ENCODE measurements around the gene LRRC49. TPM values are rescaled to one million over a fixed set of nuclear protein-coding genes. Genes with fewer than 3 reads are reported as not detected.
"Not testable (repeated sequence)": the region's sequence is repeated elsewhere in the genome, so short reads cannot be mapped to it uniquely, and the experiment has no call there.

The LRRC49 gene
- total RNA-seq, 2 experiments from 2014 or later = not detected

DNA sequence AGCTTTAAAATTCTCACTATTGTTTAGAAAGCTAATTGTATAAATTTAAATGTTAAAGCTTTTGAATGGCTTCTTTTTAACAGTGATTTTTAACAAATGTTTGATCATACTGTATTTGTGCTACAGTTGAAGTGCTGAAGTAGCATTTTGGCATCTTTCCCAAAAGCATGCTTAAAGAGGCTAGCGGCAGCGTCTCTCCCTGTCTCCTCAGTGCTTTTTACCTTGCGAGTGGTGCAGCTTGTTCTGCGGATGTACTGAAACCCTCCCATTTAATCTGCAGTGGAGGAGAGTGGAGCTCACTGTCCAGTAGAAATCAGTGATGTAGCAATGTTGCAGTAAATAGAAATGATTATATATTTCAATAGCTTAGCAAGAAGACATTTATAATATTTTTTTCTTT is 43.7 kb downstream of the LRRC49 start:
- Mint-ChIP-seq H3K36me3 (ENCODE audit: low read depth) (no peaks in the 10 kb centered on the region), H3K4me1 (ENCODE audit: low read depth) (no peaks in the 10 kb centered on the region), H3K27ac (no peak overlapping the region), H3K9me3 (ENCODE audit: insufficient read depth) (no peaks in the 10 kb centered on the region), H3K27me3 (ENCODE audit: low read depth) (peaks cover 11% of the 10 kb centered on the region), H3K4me3 (no peak overlapping the region)
- ChIA-PET POLR2A (no interaction called here), CTCF (interaction anchor here (1.3 kb wide), 1 partner anchor 112 kb away, joined by 4 read pairs; no protein-coding TSS in a partner anchor)
- no peak for DNase-seq
- ATAC-seq = no peak

DNA sequence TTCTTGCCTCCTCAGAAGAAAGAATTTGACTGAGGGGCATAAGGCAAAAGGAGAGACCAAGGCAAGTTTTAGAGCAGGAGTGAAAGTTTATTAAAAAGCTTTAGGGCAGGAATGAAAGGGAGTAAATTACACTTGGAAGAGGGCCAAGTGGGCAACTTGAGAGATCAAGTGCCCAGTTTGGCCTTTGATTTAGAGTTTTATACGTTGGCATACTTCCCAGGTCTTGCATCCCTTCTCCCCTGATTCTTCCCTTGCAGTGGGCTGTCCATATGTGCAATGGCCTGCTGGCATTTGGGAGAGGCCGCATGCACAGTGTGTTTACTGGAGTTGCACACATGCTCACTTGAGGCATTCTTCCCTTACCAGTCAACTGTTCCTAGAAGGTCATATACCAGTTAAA is 50.7 kb downstream of the LRRC49 start:
- H3K27ac Mint-ChIP-seq; H3K4me1 Mint-ChIP-seq (ENCODE audit: low read depth); H3K36me3 Mint-ChIP-seq (ENCODE audit: low read depth); DNase-seq; POLR2A ChIA-PET; H3K4me3 Mint-ChIP-seq; CTCF ChIA-PET; H3K9me3 Mint-ChIP-seq (ENCODE audit: insufficient read depth); ATAC-seq; H3K27me3 Mint-ChIP-seq (ENCODE audit: low read depth): not testable (repeated sequence)

DNA sequence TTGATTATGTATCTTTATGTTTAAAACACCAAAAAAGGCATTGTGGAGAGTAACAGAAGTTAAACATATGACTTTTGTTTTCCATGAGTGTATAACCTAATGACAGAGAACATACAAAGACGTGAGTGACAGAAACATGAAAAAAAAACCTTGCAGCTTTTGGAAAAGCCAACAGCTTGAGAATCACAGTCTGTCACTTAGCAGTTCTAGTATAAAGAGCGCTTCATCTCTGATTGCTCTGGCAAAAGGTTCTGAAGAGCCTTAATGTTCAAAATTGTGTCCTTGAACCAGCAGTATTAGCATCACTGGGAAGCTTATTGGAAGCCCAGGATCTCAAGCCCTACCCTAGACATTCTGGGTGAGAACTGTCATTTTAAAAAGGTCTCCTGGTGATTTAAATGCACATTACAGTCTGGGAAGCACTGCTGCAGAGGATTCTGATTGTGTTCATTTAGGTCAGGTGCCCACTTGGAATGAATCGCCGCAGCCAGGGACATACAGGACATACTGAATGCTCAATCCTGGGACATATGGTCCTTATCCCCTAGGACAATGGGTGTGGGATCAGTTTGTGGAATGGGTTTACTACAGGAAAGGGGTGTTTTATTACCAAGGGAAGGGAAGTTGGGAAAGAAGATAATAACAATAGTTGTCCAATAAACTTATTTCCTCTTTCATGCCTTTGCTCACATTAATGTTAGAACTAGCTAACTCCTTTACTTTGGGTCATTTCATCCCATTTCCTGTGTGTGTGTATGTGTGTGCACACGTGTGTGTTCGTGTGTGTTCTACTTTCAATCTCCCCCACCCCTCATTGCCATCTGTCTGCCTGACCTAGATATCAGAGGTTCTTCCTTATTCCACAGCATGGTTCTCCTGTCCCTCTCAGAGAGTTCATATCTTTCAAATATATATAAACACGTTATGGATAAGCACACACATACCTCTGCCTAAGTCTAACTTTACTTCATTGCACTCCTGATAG is 55.0 kb downstream of the LRRC49 start:
- peaks cover 6% of the 10 kb centered on the region for H3K27me3 Mint-ChIP-seq (ENCODE audit: low read depth)
- H3K9me3 Mint-ChIP-seq (ENCODE audit: insufficient read depth) = no peaks in the 10 kb centered on the region
- H3K4me3 Mint-ChIP-seq = no peak overlapping the region
- POLR2A ChIA-PET = no interaction called here
- DNase-seq (no peak), ATAC-seq (no peak)
- H3K4me1 Mint-ChIP-seq (ENCODE audit: low read depth) = no peaks in the 10 kb centered on the region
- no peaks in the 10 kb centered on the region for H3K36me3 Mint-ChIP-seq (ENCODE audit: low read depth)
- H3K27ac Mint-ChIP-seq = no peak overlapping the region
- CTCF ChIA-PET = interaction anchor here (0.8 kb wide), 1 partner anchor 13 kb away, joined by 3 read pairs; no protein-coding TSS in a partner anchor

DNA sequence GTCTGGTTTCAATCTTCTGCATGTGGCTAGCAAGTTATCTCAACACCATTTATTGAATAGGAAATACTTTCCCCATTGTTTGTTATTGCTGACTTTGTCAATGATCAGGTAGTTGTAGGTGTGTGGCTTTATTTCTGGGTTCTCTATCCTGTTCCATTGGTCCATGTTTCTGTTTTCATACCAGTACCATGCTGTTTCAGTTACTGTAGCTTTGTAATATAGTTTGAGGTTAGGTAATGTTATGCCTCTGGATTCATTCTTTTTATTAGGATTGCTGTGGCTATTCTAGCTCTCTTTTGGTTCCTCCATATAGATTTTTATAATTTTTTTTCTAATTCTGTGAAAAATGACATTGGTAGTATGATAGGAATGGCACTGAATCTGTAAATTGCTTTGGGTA is 58.3 kb downstream of the LRRC49 start:
- H3K27ac Mint-ChIP-seq = no peak overlapping the region
- peaks cover 9% of the 10 kb centered on the region for H3K27me3 Mint-ChIP-seq (ENCODE audit: low read depth)
- no peaks in the 10 kb centered on the region for H3K36me3 Mint-ChIP-seq (ENCODE audit: low read depth)
- DNase-seq (no peak), ATAC-seq (no peak)
- CTCF ChIA-PET = no interaction called here
- H3K9me3 Mint-ChIP-seq (ENCODE audit: insufficient read depth) = no peaks in the 10 kb centered on the region
- POLR2A ChIA-PET = no interaction called here
- H3K4me1 Mint-ChIP-seq (ENCODE audit: low read depth) = no peaks in the 10 kb centered on the region
- no peak overlapping the region for H3K4me3 Mint-ChIP-seq

DNA sequence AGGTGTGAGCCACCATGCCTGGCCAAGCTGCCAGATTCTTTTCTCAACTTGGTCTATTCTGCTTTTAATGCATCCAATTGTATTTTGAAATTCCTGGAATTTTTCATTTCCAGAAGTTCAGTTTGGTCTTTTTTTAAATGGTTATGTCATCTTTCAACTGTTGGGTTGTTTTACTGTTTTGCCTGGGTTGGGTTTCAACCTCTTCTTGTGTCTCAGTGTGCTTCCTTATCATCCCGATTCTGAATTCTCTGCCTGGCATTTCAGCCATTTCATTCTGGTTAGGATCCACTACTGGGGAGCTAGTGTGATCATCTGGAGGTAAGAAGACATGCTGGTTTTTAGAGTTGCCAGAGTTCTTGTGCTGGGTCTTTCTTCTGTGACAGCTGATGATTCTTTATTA is 61.5 kb downstream of the LRRC49 start:
- ATAC-seq (no peak), DNase-seq (no peak)
- H3K27me3 Mint-ChIP-seq (ENCODE audit: low read depth) = peaks cover 9% of the 10 kb centered on the region
- ChIA-PET POLR2A (no interaction called here), CTCF (no interaction called here)
- no peak overlapping the region for H3K27ac Mint-ChIP-seq
- H3K36me3 Mint-ChIP-seq (ENCODE audit: low read depth) = no peaks in the 10 kb centered on the region
- no peaks in the 10 kb centered on the region for H3K9me3 Mint-ChIP-seq (ENCODE audit: insufficient read depth)
- no peak overlapping the region for H3K4me3 Mint-ChIP-seq
- no peaks in the 10 kb centered on the region for H3K4me1 Mint-ChIP-seq (ENCODE audit: low read depth)

DNA sequence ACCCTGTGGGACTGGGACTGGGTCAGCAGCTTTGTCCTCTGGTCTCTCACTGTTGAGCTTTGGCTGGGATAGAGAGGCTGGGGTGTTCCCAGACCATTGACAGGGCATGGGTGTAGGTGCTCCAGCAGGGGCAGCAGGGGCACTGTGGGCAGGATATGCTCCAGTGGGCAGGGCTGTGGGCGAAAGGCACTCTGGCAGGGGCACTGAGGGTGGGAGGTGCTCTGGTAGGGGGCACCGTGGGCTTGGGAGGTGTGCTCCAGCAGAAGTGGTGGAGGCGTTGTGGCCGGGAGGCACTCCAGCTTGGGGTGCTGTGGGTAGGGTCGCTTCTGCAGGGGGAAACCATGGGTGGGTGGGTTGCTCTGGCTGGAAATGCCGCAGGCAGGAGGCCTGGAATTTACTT is 62.1 kb downstream of the LRRC49 start:
- DNase-seq = no peak
- Mint-ChIP-seq H3K4me1 (ENCODE audit: low read depth) (no peaks in the 10 kb centered on the region), H3K27ac (no peak overlapping the region), H3K9me3 (ENCODE audit: insufficient read depth) (no peaks in the 10 kb centered on the region), H3K27me3 (ENCODE audit: low read depth) (peaks cover 9% of the 10 kb centered on the region), H3K36me3 (ENCODE audit: low read depth) (no peaks in the 10 kb centered on the region), H3K4me3 (no peak overlapping the region)
- ChIA-PET POLR2A (no interaction called here), CTCF (no interaction called here)
- ATAC-seq = no peak

DNA sequence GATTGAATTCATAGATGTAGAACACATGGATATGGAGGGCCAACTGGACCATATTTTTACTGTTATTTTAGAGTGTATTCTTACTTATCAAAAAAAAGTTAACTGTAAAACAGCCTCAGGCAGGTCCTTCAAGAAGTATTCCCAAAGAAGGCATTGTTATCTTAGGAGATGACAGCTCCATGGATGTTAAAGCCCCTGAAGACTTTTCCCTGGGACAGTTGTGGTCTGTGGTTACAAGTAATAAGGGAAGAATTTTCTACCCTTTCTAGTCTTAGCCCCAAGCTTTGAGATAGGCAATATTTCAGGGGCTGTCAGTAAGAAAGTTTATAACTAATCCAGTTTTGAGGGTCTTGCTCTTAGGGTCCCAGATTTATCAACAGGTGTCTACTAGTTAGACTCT is 62.5 kb downstream of the LRRC49 start:
- Mint-ChIP-seq H3K27me3 (ENCODE audit: low read depth) (peaks cover 9% of the 10 kb centered on the region), H3K27ac (no peak overlapping the region), H3K4me1 (ENCODE audit: low read depth) (no peaks in the 10 kb centered on the region)

DNA sequence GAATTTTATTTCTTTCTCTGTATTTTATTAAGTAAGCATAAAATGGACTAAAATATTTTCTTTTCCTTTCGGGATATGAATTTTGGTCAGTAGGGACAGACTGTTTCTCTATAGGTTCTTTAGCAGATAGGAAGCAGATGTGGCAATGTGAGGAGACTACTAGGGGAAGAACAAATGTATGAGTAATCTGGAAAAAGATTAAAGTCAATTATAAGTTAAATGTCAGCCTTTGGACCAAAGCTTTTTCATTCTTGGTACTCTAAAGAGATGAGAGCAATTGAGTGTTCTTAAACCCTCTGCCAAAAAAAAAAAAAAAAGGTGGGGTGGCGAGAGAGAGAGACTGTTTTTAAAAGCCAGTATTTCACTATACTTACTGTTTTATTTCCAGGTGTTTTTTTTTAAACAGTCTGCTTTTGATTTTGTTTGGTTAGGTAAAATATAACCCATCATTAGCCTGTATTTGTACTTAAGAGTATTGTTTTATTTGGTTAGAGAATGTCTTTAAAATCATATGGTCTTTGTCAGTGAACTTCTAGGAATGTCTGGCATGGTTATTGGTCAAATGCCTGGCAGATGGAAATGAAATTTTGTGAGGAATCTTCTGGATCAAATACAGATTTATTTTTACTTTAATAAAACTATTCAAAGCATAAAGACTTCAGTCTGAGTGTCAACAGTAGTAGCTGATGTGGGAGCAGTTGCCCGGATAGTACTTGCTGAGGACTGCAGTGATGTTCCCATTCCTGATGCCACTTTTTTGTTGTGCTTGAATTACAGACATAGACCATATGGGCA is 63.8 kb downstream of the LRRC49 start:
- ChIA-PET POLR2A (no interaction called here), CTCF (no interaction called here)
- ATAC-seq (no peak), DNase-seq (no peak)
- no peak overlapping the region for H3K4me3 Mint-ChIP-seq
- H3K4me1 Mint-ChIP-seq (ENCODE audit: low read depth) = no peaks in the 10 kb centered on the region
- H3K9me3 Mint-ChIP-seq (ENCODE audit: insufficient read depth) = no peaks in the 10 kb centered on the region
- H3K36me3 Mint-ChIP-seq (ENCODE audit: low read depth) = no peaks in the 10 kb centered on the region
- peaks cover 9% of the 10 kb centered on the region for H3K27me3 Mint-ChIP-seq (ENCODE audit: low read depth)
- H3K27ac Mint-ChIP-seq = no peak overlapping the region

More for the DNA sequence above, 62.5 kb downstream of the LRRC49 start:
- ChIA-PET CTCF (no interaction called here), POLR2A (no interaction called here)
- Mint-ChIP-seq H3K9me3 (ENCODE audit: insufficient read depth) (no peaks in the 10 kb centered on the region), H3K4me3 (no peak overlapping the region), H3K36me3 (ENCODE audit: low read depth) (no peaks in the 10 kb centered on the region)
- no peak for DNase-seq
- ATAC-seq = no peak

DNA sequence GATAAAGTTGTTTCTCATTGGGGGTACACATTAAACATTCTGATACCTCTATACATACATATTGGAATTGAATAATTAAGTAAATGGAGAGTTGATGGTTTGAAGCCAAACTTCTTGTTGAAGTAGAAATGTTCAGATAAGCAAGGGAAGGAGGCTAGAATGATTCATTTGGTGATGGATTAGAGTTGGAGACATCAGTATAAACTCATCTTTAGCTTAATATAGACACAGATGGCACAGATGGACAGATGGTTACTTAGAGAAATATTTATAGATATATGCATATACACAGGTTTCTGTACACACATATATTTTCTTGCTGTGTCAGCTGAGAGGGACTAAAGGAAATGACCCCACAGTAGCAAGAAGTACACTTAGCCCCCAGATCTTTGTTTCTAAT is 69.5 kb downstream of the LRRC49 start:
- H3K4me1 Mint-ChIP-seq (ENCODE audit: low read depth) = no peaks in the 10 kb centered on the region
- ChIA-PET CTCF (no interaction called here), POLR2A (no interaction called here)
- no peaks in the 10 kb centered on the region for H3K36me3 Mint-ChIP-seq (ENCODE audit: low read depth)
- DNase-seq (no peak), ATAC-seq (no peak)
- no peak overlapping the region for H3K4me3 Mint-ChIP-seq
- no peaks in the 10 kb centered on the region for H3K9me3 Mint-ChIP-seq (ENCODE audit: insufficient read depth)
- H3K27ac Mint-ChIP-seq = no peak overlapping the region
- H3K27me3 Mint-ChIP-seq (ENCODE audit: low read depth) = peaks cover 6% of the 10 kb centered on the region

DNA sequence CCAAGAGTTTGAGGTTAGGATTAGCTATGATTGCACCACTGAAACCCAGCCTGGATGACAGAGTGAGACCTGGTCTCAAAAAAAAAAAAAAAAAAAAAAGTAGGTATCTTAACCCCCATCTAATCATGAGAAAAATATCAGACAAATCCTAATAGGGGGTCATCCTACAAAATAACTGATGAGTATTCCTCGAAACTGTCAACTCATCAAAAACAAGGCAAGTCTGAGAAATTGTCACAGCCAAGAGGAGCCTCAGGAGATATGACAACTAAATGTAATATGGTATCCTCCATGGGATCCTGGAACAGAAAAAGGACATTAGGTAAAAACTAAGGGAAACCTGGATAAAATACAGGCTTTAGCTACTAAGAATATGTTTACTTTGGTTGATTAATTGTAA is 70.6 kb downstream of the LRRC49 start:
- DNase-seq (no peak), ATAC-seq (no peak)
- Mint-ChIP-seq H3K36me3 (ENCODE audit: low read depth) (no peaks in the 10 kb centered on the region), H3K27me3 (ENCODE audit: low read depth) (peaks cover 2% of the 10 kb centered on the region), H3K9me3 (ENCODE audit: insufficient read depth) (no peaks in the 10 kb centered on the region), H3K4me3 (no peak overlapping the region), H3K4me1 (ENCODE audit: low read depth) (no peaks in the 10 kb centered on the region), H3K27ac (no peak overlapping the region)
- CTCF ChIA-PET = interaction anchor here (0.6 kb wide), 1 partner anchor 309 kb away, joined by 3 read pairs; no protein-coding TSS in a partner anchor
- POLR2A ChIA-PET = no interaction called here

DNA sequence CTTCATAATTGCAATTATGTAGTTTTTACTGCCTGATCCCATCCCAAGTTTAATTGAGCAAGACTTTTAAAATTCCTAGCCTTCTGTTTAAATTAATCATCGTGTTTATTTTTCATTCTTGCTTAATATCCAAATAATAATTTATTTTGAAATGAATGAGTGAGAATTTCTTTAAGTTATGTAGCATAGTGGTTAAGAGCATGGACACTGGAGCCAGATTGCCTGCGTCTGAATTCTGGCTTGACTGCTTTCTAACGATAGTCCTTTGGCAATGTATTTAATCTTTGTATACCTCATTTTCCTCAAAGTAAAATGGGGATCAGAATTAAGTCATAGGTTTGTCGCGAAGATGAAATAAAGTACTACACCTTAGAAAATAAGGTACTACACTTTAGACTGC is 71.4 kb downstream of the LRRC49 start:
- Mint-ChIP-seq H3K9me3 (ENCODE audit: insufficient read depth) (no peaks in the 10 kb centered on the region), H3K4me1 (ENCODE audit: low read depth) (no peaks in the 10 kb centered on the region), H3K27me3 (ENCODE audit: low read depth) (no peaks in the 10 kb centered on the region), H3K27ac (no peak overlapping the region), H3K4me3 (no peak overlapping the region), H3K36me3 (ENCODE audit: low read depth) (no peaks in the 10 kb centered on the region)
- ChIA-PET CTCF (no interaction called here), POLR2A (no interaction called here)
- no peak for DNase-seq
- no peak for ATAC-seq

DNA sequence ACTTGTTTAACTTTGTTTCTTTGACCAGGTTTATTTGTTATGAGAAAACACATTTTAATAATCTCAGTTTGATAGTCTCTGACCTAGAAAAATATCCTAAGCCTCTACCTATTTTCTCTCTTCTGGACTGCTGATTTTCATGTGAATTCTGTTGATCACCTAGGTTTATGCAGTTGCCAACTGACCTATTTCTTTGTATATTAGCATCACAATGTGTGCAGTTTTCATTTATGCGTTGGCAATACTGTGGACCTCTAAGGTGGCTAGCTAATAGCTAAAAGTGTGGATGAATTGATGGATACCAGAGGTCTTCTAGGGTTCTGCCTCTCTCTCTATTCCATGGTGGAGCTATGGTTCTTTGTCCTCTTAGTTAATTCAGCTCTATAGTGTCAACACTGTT is 72.1 kb downstream of the LRRC49 start:
- H3K27ac Mint-ChIP-seq = no peak overlapping the region
- POLR2A ChIA-PET = no interaction called here

More for the DNA sequence above, 72.1 kb downstream of the LRRC49 start:
- CTCF ChIA-PET = interaction anchor here (0.9 kb wide), 1 partner anchor 57 kb away, joined by 3 read pairs; no protein-coding TSS in a partner anchor
- no peaks in the 10 kb centered on the region for H3K4me1 Mint-ChIP-seq (ENCODE audit: low read depth)
- no peak overlapping the region for H3K4me3 Mint-ChIP-seq
- DNase-seq = no peak
- H3K9me3 Mint-ChIP-seq (ENCODE audit: insufficient read depth) = no peaks in the 10 kb centered on the region
- H3K36me3 Mint-ChIP-seq (ENCODE audit: low read depth) = no peaks in the 10 kb centered on the region
- H3K27me3 Mint-ChIP-seq (ENCODE audit: low read depth) = no peaks in the 10 kb centered on the region
- no peak for ATAC-seq
